Stimulated activated CD8-positive, alpha-beta memory T cell treated with anti-CD3 and anti-CD28 coated beads, Interleukin-7, amount 100 ng/mL, for 24 hours (primary cell): ENCODE results near the gene CHRNB4.
"Not testable (repeated sequence)": the region's sequence is repeated elsewhere in the genome, so short reads cannot be mapped to it uniquely, and the experiment has no call there.

Experiments used
- DNase-seq: peaks from one replicate; pipeline ENCODE4 v3.0.0-alpha.2; 2020; ENCODE audit warnings: low read depth

Gene CHRNB4

DNA sequence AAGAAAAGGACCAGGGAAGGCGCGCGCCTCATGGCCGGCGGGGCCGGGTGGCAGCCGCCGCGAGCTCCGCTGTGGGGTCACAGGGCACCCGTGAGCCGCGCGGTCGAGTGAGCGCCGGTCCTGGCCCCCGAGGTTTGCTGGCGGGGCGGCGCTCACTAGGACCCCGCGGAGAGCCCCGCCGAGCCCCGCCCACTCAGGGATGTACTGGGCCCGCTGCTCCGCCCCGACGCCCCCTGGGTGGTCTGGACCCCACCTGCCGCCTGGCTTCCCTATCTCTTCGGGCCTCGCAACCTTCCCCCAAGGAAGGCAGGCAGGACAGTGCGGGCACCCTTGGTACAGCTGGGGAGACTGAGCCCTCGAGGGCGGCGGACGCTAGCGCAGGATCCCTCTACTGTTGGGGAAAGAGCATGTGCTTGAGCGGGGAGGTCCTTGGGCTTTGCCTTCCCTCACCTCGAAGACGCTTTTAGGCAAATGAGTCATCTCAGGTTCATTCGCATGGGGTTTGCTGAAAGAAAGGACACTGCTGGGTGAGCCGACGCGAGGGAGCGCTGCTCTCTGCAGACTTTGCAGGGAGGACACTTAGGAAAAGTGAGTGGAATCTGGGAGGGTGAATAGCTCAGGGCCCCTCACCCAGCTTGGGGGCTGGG, at the start of gene CHRNB4:
Gene CHRNB4 (minus strand): TSS at position 109 of the 647 bp plus-strand sequence. CDS start 77 bp downstream, at position 32.
- DNase-seq = no peak

DNA sequence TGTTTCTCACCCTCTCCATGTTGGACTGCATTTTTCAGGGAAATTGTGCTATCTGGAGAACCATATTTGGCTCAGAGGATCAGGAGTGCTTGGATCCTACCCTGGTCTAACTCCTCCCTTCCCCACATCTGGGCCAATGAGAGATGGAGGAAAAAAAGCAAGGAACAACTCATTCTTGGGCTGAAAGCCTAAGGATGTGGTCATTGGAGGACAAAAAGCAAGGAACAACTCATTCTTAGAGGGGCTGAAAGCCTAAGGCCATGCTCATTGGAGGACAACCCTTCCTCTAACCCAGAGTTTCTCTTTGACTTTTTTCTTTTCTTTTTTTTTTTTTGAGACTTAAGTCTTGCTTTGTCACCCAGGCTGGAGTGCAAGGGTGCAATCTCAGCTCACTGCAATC, 48.6 kb upstream of the CHRNB4 start:
- no peak for DNase-seq

GRCh38 chr15:78685925-78686324, 44.9 kb upstream of the CHRNB4 start:
- DNase-seq = no peak

GRCh38 chr15:78685159-78685921, 44.3 kb upstream of the CHRNB4 start:
- DNase-seq = no peak

DNA sequence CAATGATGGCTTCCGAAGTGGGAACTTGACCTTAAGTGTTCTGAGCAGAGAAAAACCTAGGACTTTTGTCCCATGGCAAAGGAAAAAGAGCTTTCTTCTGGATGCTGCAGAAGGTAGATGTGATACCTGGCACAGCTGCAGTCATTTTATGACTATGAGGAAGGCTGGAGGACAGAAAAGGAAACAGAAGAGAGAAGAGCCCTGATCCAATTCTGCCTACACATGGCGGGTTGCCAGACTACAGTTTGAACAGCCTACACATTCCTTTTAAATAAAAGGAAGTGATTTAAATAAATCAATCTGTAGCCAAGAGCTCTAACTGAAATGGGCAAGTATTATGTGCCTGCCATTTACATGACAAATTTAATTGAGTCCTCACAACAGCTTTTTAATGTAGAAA, 43.6 kb upstream of the CHRNB4 start:
- DNase-seq = no peak

DNA sequence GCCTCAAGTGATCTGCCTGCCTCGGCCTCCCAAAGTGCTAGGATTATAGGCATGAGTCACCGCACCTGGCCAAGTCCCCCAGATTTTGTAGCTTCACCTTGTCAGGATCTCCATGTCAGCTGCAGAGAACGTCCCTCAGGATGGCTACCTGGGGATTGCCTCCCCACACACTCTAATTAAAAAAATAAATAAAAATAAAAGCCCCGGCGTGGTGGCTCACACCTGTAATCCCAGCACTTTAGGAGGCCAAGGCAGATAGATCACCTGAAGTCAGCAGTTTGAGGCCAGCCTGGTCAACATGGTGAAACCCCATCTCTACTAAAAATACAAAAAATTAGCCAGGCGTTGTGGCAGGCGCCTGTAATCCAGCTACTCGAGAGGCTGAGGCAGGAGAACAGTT, 42.6 kb upstream of the CHRNB4 start:
- DNase-seq = not testable (repeated sequence)

- DNase-seq = no peak
These were observed 41.8 kb upstream of the CHRNB4 start for GRCh38 chr15:78682693-78683410.

- DNase-seq = no peak
These were observed 41.1 kb upstream of the CHRNB4 start for GRCh38 chr15:78682004-78682651.

DNA sequence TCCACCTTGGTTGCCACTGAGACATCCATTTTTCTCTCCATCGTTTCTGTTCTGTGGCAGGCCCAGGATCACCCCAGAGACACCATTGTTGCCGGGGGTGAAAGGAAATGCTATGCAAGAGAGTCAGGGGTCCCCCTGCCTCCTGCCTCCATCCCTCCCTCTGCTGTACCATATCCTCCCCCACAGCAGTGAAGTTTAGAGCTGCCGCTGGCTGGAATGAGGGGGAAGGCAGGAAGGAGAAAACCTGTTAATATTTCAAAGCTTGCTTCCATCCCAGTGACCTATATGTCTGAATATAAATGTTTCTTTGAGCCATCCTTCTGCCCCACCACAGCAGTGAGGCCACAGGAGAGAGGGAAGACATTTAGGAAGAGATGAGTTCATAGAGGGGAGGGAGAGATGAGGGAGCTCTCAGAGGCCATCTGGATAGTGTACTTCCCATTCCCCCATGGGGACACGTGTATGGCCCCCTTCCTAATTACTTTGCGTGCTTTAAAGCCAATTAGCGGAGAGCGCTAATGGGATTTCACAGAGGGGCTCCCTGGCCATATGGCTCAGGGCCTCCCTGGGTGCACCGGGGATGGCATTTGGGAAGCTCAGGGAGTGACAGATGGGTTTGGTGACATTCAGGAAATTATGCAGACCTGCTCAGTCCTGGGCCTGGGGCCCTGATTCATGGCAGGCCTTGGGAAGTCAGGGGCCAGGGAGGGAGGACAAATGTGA, 40.4 kb upstream of the CHRNB4 start:
- no peak for DNase-seq

- DNase-seq = no peak
These were observed 39.5 kb upstream of the CHRNB4 start for GRCh38 chr15:78680431-78681075.

DNA sequence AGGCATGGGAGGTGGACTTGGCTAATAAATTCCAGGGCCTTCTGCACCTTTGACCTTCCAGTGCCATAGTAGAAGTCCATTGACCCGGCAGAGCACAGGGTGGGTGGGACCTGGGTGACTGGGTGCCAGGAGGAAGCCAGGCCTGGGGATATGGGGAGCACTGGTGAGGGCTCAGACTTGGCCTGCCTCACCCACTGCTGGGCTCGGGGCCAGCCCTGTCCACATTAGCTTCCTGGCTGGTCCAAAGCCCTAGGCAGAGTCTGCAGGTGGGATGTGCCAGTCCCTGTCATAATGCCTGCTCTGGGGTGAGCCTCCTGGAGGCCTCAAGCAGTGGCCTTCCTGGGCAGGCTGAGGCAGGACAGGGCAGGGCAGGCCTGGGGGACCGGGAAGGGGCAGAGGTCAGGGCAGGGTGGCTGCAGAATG, 38.1 kb upstream of the CHRNB4 start:
- DNase-seq = no peak

- no peak for DNase-seq
These were observed 35.6 kb upstream of the CHRNB4 start for GRCh38 chr15:78676424-78677110.

- DNase-seq = no peak
These were observed 34.8 kb upstream of the CHRNB4 start for GRCh38 chr15:78675617-78676360.

DNA sequence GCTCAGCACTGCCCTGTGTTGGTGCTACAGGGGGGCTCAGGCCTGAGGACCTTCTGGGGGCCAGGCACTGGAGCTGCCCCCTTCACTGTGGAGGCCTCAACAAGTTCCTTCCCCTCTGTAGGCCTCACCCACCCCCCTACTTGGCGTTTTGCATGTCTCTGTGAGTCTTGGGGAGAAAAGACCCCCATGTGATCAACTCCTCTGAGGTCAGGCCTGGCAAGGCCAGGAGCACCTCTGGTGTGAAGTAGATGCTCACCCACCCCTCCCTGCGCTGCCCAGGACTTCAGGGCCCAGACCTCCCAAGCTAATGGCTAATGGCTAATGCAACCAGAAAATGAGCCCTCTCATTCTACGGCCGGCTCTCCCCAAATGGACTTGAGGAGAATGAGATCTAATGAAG, 34.2 kb upstream of the CHRNB4 start:
- DNase-seq = no peak

DNA sequence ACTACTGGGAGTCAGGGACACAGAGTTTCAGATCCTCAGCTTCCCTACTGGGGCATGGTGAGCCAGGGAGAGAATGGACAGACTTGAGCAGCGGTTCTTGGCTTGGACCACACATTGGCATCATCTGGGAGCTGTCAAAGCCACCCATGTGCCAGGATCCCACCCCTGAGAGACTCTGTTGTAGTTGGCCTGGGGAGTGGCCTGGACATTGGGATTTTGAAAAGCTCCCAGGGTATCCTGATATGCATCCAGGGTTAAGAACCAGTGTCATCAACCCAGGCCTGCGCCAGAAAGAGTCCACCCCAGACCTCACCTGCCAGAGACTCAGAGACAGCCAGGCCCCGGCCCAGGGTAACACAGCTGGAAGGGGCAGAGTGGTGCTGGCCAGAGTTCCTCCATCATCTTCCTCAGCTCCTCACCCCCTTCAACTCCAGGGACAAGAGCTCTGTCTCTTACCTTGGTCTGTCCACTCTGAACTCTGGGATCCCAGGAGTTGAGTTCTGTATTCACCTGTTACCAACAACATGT, 33.0 kb upstream of the CHRNB4 start:
- DNase-seq = no peak

DNA sequence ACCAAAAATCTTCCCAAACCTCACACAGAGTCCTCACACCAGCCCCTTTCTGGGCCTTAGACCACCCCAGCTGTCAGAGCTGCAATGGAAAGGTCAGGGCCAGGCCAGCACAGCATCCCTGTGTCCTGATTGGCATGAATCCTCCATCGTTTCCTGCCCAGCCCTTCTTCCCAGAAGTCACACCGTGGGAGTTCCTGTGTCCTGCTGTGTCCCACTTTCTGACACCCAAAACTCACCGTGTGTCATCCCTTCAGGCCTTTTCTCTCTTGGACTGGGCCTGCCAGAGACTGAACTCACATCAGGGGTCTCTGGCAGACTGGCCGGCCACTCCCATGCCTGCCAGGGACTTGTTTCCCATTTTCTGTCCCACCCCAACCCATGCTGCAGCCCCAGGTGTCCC, 32.5 kb upstream of the CHRNB4 start:
- DNase-seq = no peak

GRCh38 chr15:78672285-78673014, 31.4 kb upstream of the CHRNB4 start:
- DNase-seq = no peak

DNA sequence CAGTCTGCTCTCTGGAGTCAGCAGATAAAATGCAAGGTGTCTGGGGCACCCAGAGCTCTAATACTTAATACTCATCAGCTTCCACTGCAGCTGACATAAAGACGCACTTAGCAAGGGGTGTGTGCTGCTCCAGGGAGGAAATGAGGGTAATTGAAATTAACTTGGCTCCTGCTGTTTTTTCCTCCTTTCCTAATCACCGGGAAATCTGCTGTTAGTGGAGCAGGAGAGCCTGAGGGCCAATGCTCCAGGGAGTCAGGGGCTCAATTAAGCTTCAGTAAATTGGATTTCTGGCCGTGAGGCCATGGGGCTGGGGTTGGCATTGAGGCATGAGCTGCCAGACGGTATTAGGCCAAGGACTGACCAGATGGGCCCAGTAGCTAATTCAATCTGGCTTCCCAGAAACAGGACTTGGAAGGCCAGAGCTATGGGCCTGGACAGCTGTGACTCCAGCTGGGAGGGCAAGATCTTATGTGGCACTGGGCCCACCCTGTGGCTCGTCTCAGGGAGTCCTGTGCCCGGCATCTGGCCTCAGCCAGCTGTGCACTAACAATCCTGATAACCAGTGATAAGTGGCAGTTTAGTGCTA, 30.7 kb upstream of the CHRNB4 start:
- DNase-seq = no peak

DNA sequence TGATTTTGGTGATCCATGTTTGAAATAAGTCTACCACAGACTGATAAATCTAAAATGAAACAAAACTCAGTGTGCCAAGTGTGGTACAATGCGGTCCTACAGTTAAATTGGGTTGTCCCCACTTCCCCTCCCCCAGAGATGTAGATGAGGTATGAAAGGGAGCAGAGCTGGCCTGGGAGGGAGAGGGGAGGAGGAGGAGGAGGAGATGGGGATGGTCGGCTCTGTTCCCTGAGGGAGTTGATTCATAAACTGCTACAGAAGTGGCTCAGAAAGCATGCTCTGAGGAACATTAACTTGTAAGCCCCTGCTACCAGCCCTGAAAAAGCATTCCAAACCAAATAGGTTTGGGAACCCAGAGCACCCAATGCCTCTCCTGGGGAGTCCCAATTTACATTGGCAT, 28.0 kb upstream of the CHRNB4 start:
- DNase-seq = no peak
